Fibroblast of pulmonary artery (primary cell): ENCODE results near the gene AKR7A2.

Source experiments
- DNase-seq: peaks from one replicate; pipeline ENCODE4 v3.0.0-alpha.2; 2010; ENCODE audit warnings: low read depth
- H3K4me3 ChIP-seq: replicated peaks from 2 replicates; pipeline ENCODE4 v1.5.1; 2011; ENCODE audit warnings: low read depth, mild to moderate bottlenecking, control low read depth, low read length, moderate library complexity
- TF ChIP-seq, protein P1 (sequence below): IDR thresholded peaks from 2 replicates; pipeline ENCODE4 v1.5.1; 2011; ENCODE audit warnings: mild to moderate bottlenecking, control low read depth, low read length, inconsistent platforms; ENCODE audit errors: missing control alignments

The AKR7A2 gene

GRCh38 chr1:19338323-19338762 is 26.4 kb upstream of the AKR7A2 start:
- no peak overlapping the region for H3K4me3 ChIP-seq
- TF ChIP-seq, protein P1, sequence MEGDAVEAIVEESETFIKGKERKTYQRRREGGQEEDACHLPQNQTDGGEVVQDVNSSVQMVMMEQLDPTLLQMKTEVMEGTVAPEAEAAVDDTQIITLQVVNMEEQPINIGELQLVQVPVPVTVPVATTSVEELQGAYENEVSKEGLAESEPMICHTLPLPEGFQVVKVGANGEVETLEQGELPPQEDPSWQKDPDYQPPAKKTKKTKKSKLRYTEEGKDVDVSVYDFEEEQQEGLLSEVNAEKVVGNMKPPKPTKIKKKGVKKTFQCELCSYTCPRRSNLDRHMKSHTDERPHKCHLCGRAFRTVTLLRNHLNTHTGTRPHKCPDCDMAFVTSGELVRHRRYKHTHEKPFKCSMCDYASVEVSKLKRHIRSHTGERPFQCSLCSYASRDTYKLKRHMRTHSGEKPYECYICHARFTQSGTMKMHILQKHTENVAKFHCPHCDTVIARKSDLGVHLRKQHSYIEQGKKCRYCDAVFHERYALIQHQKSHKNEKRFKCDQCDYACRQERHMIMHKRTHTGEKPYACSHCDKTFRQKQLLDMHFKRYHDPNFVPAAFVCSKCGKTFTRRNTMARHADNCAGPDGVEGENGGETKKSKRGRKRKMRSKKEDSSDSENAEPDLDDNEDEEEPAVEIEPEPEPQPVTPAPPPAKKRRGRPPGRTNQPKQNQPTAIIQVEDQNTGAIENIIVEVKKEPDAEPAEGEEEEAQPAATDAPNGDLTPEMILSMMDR, result no peak
- no peak for DNase-seq

- H3K4me3 ChIP-seq, result no peak overlapping the region
- no peak for DNase-seq
- TF ChIP-seq, protein P1, result no peak
Measured at GRCh38 chr1:19337289-19337688, 25.3 kb upstream of the AKR7A2 start.

GRCh38 chr1:19336543-19336942 is 24.6 kb upstream of the AKR7A2 start:
- no peak overlapping the region for H3K4me3 ChIP-seq
- no peak for DNase-seq
- TF ChIP-seq, protein P1, result no peak

DNA sequence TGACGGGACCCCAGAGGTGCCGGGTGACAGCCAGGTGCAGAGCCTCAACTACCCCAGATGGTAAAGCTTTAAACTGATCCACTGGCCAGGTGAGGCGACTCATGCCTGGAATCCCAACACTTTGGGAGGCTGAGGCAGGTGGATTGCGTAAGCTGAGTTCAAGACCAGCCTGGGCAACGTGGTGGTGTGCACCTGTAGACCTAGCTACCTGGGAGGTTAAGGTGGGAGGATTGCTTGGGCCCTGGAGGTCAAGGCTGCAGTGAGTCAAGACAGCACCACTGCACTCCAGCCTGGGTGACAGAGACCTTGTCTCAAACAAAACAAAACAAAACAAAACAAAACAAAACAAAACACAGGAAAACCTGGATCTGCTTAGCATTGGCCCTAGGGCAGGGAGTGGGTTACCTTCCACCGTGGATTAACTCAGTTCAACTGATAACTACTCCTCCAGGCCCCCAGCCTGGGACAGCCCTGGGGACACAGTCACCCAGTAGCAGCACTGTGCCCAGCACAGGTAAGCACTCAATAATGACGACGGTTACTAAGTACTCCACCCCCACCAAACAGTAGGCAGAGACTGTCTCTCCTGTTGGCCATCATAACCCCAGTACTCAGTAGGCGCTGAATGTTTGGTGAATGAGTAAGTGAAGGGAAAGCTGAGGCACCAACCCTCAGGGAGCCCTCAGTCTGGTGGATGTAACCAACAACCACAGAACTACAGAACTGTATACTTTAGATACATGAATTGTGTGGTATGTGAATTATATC is 21.8 kb upstream of the AKR7A2 start:
- DNase-seq, result no peak
- H3K4me3 ChIP-seq, result no peak overlapping the region
- TF ChIP-seq, protein P1, result no peak

DNA sequence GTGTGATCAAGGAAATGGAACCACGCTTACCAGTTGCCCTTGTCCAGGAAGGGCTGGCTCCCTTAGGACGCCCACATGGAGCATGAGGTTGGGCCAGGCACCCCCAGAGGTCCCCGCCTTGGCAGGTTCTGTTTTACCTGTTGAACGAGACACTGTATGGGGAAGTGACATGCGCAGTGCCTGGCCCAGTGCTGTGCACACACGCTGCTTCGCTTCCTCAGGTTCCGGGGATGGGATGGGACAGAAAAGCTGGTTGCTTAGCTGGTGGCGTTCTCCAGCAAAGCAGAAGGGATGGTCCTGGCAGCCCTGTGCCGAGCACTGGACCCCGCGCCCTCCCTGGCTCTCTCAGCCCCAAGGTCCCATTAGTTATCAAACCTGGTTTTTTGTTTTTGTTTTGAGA is 20.9 kb upstream of the AKR7A2 start:
- H3K4me3 ChIP-seq, result no peak overlapping the region
- no peak for DNase-seq
- TF ChIP-seq, protein P1, result no peak

DNA sequence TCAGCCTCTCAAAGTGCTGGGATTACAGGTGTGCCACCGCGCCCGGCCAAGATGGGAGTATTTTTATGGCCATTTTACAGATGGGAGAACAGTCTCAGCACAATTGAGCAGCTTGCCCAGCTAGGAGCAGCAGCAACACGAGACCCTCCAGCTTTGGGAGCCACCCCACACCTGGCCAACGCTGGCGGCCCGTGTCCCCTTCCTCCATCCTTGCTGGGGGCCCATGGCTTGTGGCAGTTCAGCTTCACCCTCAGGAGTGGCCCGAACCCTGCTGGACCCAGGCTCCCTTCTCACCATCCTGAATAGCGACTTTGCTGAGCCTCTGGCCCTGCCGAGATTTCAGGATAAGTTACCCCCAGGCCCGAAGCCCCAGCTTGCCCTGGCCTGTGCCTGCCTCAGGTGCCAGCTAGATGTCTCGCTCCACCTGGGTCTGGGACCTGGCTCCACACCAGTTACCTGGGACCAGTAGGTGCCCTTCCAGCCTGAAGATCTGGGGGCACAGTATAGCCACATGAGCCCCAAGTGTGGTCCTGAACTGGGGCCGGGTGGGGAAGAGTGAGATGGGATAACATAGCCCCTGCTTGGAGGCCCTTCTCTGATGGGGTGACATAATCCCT is 19.4 kb upstream of the AKR7A2 start:
- H3K4me3 ChIP-seq, result no peak overlapping the region
- no peak for DNase-seq
- TF ChIP-seq, protein P1, result no peak
